Measurements from ENCODE around the gene OSBP2. TPM values are rescaled to one million over a fixed set of nuclear protein-coding genes. Genes with fewer than 3 reads are reported as not detected.

OSBP2 gene
- polyA plus RNA-seq, 1 donor (not counting 4 experiments of a cell fraction or from before 2014, with no cell fraction given): 3.0 TPM

GRCh38 chr22:30855677-30856518 lies 161.2 kb downstream of the OSBP2 start:
- dilution Hi-C loops (cut with MboI; ENCODE audit: extremely low pct_ligation_motif_present, low sequenced_read_pairs): no loop called here
- Histone ChIP-seq H3K27me3 (ENCODE audit: control insufficient read depth, extremely low read depth, insufficient read depth, low read length) (no peaks in the 10 kb centered on the region), H3K4me3 (ENCODE audit: control insufficient read depth in 2 of 3, extremely low read depth in 1 of 3, insufficient read depth in 2 of 3, low read depth in 1 of 3, low read length in 3 of 3) (no peak overlapping the region), H3K9me3 (ENCODE audit: control insufficient read depth, low read depth, low read length) (no peaks in the 10 kb centered on the region), H3K27ac (ENCODE audit: control insufficient read depth, insufficient read depth, low read length) (no peak overlapping the region), H3K9ac (ENCODE audit: control insufficient read depth, extremely low read depth, insufficient read depth, low read length) (no peak overlapping the region), H4K20me1 (ENCODE audit: control insufficient read depth, extremely low read depth, insufficient read depth, low read length) (no peaks in the 10 kb centered on the region), H3K9me1 (ENCODE audit: control insufficient read depth, extremely low read depth, insufficient read depth, low read length) (no peaks in the 10 kb centered on the region), H3K36me3 (ENCODE audit: control insufficient read depth in 2 of 2, extremely low read depth in 1 of 2, insufficient read depth in 2 of 2, low read length in 2 of 2) (no peaks in the 10 kb centered on the region), H3K4me2 (ENCODE audit: control insufficient read depth, extremely low read depth, insufficient read depth, low read depth, low read length) (no peak overlapping the region), H3K79me2 (ENCODE audit: control insufficient read depth, insufficient read depth, low read length) (no peaks in the 10 kb centered on the region), H3K4me1 (ENCODE audit: control insufficient read depth, extremely low read depth, insufficient read depth, low read length) (peaks cover 2% of the 10 kb centered on the region), H2AFZ (ENCODE audit: control insufficient read depth, low read length) (no peak overlapping the region)
- TF ChIP-seq CTCF (optimal IDR thresholded peaks at IDR 0.05 in 1 of 3, IDR thresholded peaks at IDR 0.05 in 1 of 3, conservative IDR thresholded peaks at IDR 0.05 in 1 of 3; ENCODE audit: extremely low read depth in 1 of 3, insufficient read depth in 2 of 3, low read length in 3 of 3): no peak
- no peak for TF ChIP-seq EZH2 (IDR thresholded peaks at IDR 0.05; ENCODE audit: low read length)
- FAIRE-seq: no peak
- no peak for DNase-seq (ENCODE audit: low read depth, low spot score)

- H3K9me1 ChIP-seq (ENCODE audit: control insufficient read depth, extremely low read depth, insufficient read depth, low read length): no peaks in the 10 kb centered on the region
- no peaks in the 10 kb centered on the region for H3K79me2 ChIP-seq (ENCODE audit: control insufficient read depth, insufficient read depth, low read length)
- TF ChIP-seq EZH2 (IDR thresholded peaks at IDR 0.05; ENCODE audit: low read length): no peak
- no peaks in the 10 kb centered on the region for H4K20me1 ChIP-seq (ENCODE audit: control insufficient read depth, extremely low read depth, insufficient read depth, low read length)
- H3K4me3 ChIP-seq (ENCODE audit: control insufficient read depth in 2 of 3, extremely low read depth in 1 of 3, insufficient read depth in 2 of 3, low read depth in 1 of 3, low read length in 3 of 3): no peak overlapping the region
- H3K9ac ChIP-seq (ENCODE audit: control insufficient read depth, extremely low read depth, insufficient read depth, low read length): no peak overlapping the region
- no peak for DNase-seq (ENCODE audit: low read depth, low spot score)
- dilution Hi-C loops (cut with MboI; ENCODE audit: extremely low pct_ligation_motif_present, low sequenced_read_pairs): no loop called here
- H3K27me3 ChIP-seq (ENCODE audit: control insufficient read depth, extremely low read depth, insufficient read depth, low read length): no peaks in the 10 kb centered on the region
- H3K9me3 ChIP-seq (ENCODE audit: control insufficient read depth, low read depth, low read length): no peaks in the 10 kb centered on the region
- no peaks in the 10 kb centered on the region for H3K36me3 ChIP-seq (ENCODE audit: control insufficient read depth in 2 of 2, extremely low read depth in 1 of 2, insufficient read depth in 2 of 2, low read length in 2 of 2)
- peaks cover 3% of the 10 kb centered on the region for H3K4me1 ChIP-seq (ENCODE audit: control insufficient read depth, extremely low read depth, insufficient read depth, low read length)
- no peak overlapping the region for H2AFZ ChIP-seq (ENCODE audit: control insufficient read depth, low read length)
- H3K4me2 ChIP-seq (ENCODE audit: control insufficient read depth, extremely low read depth, insufficient read depth, low read depth, low read length): no peak overlapping the region
- no peak overlapping the region for H3K27ac ChIP-seq (ENCODE audit: control insufficient read depth, insufficient read depth, low read length)
- FAIRE-seq: no peak
Measured at GRCh38 chr22:30856741-30857502, 162.2 kb downstream of the OSBP2 start.

Measured in keratinocyte (primary cell).